Stimulated activated naive B cell treated with anti-CD40 and anti-IgM and Interleukin-4, amounts not matched to agents 10 μg/mL and 1 μg/mL and 100 μg/mL, for 72 hours (primary cell): ENCODE data around the gene TAX1BP1.
A peak's percentile ranks its signal among the peaks of the same experiment; 100 is the strongest.

Experiments used
- ATAC-seq, 2 donors: fragments of 150-1000 bp; cut with Tn5 transposase; replicated peaks; 2 replicates each; pipeline ENCODE4 v1.10.0; 2021; ENCODE audit warnings: moderate library complexity in 1 of 2
- DNase-seq: peaks from one replicate; pipeline ENCODE4 v3.0.0; 2021
- H3K27ac Mint-ChIP-seq: one replicate; pipeline ENCODE4 v1.8.0; 2022; ENCODE audit warnings: mild to moderate bottlenecking, mixed read lengths
- H3K27me3 Mint-ChIP-seq, 2 donors: one replicate each; pipeline ENCODE4 v1.8.0; 2022; ENCODE audit warnings: mixed read lengths in 2 of 2
- H3K36me3 Mint-ChIP-seq, 2 donors: one replicate each; pipeline ENCODE4 v1.8.0; 2022; ENCODE audit warnings: mixed read lengths in 2 of 2, mild to moderate bottlenecking in 1 of 2
- H3K4me1 Mint-ChIP-seq, 2 donors: one replicate each; pipeline ENCODE4 v1.8.0; 2022; ENCODE audit warnings: mixed read lengths in 2 of 2, mild to moderate bottlenecking in 1 of 2
- H3K4me3 Mint-ChIP-seq, 2 donors: one replicate each; pipeline ENCODE4 v1.8.0; 2022; ENCODE audit warnings: mild to moderate bottlenecking in 2 of 2, mixed read lengths in 2 of 2, moderate library complexity in 1 of 2
- H3K9me3 Mint-ChIP-seq, 2 donors: one replicate each; pipeline ENCODE4 v1.8.0; 2022; ENCODE audit warnings: mixed read lengths in 2 of 2, mild to moderate bottlenecking in 1 of 2

The TAX1BP1 gene

GRCh38 chr7:27739909-27740448 is at the start of gene TAX1BP1:
Gene TAX1BP1 (plus strand): TSS chr7:27740162. CDS start chr7:27748525, 8,363 bp downstream.
- Mint-ChIP-seq H3K9me3 (no peaks in the 10 kb centered on the region), H3K4me1 (peaks cover 22 to 23% of the 10 kb centered on the region in 2 donors), H3K36me3 (peaks cover 1 to 5% of the 10 kb centered on the region in 2 donors), H3K4me3 (peak within 1 kb of the TSS; percentile 96 to 97), H3K27ac (peak within 1 kb of the TSS; percentile 99), H3K27me3 (peaks cover 0 to 4% of the 10 kb centered on the region in 2 donors)
- DNase-seq: peak; percentile 90
- peak; percentile 93 to 96 for ATAC-seq

GRCh38 chr7:27690649-27691048 is 49.3 kb upstream of the TAX1BP1 start:
- no peak overlapping the region for H3K27ac Mint-ChIP-seq
- H3K9me3 Mint-ChIP-seq: peaks cover 0 to 5% of the 10 kb centered on the region in 2 donors
- ATAC-seq (no peak), DNase-seq (no peak)
- peaks cover 11 to 14% of the 10 kb centered on the region in 2 donors for H3K27me3 Mint-ChIP-seq
- H3K4me3 Mint-ChIP-seq: no peak overlapping the region
- peaks cover 0 to 6% of the 10 kb centered on the region in 2 donors for H3K4me1 Mint-ChIP-seq
- H3K36me3 Mint-ChIP-seq: peaks cover 5 to 7% of the 10 kb centered on the region in 2 donors

GRCh38 chr7:27693794-27694193 is 46.2 kb upstream of the TAX1BP1 start:
- peaks cover 5 to 18% of the 10 kb centered on the region in 2 donors for H3K4me1 Mint-ChIP-seq
- no peaks in the 10 kb centered on the region for H3K36me3 Mint-ChIP-seq
- H3K9me3 Mint-ChIP-seq: no peaks in the 10 kb centered on the region
- H3K4me3 Mint-ChIP-seq: no peak overlapping the region
- peaks cover 4 to 6% of the 10 kb centered on the region in 2 donors for H3K27me3 Mint-ChIP-seq
- DNase-seq (no peak), ATAC-seq (no peak)
- no peak overlapping the region for H3K27ac Mint-ChIP-seq

GRCh38 chr7:27695096-27695495 is 44.9 kb upstream of the TAX1BP1 start:
- Mint-ChIP-seq H3K27me3 (no peaks in the 10 kb centered on the region), H3K36me3 (no peaks in the 10 kb centered on the region), H3K4me3 (no peak overlapping the region), H3K9me3 (no peaks in the 10 kb centered on the region), H3K4me1 (peaks cover 5 to 12% of the 10 kb centered on the region in 2 donors), H3K27ac (no peak overlapping the region)
- ATAC-seq (no peak), DNase-seq (no peak)

GRCh38 chr7:27697861-27698430 is 42.0 kb upstream of the TAX1BP1 start:
- H3K27ac Mint-ChIP-seq: peak overlapping the region; percentile 11
- DNase-seq (peak; percentile 5), ATAC-seq (peak; percentile 87 to 91)
- H3K4me1 Mint-ChIP-seq: peaks cover 5 to 12% of the 10 kb centered on the region in 2 donors
- no peaks in the 10 kb centered on the region for H3K36me3 Mint-ChIP-seq
- peaks cover 5 to 6% of the 10 kb centered on the region in 2 donors for H3K27me3 Mint-ChIP-seq
- H3K4me3 Mint-ChIP-seq: no peak overlapping the region
- no peaks in the 10 kb centered on the region for H3K9me3 Mint-ChIP-seq

- peaks cover 5 to 6% of the 10 kb centered on the region in 2 donors for H3K27me3 Mint-ChIP-seq
- no peaks in the 10 kb centered on the region for H3K36me3 Mint-ChIP-seq
- DNase-seq (no peak), ATAC-seq (no peak)
- H3K4me3 Mint-ChIP-seq: no peak overlapping the region
- no peak overlapping the region for H3K27ac Mint-ChIP-seq
- peaks cover 5 to 12% of the 10 kb centered on the region in 2 donors for H3K4me1 Mint-ChIP-seq
- H3K9me3 Mint-ChIP-seq: no peaks in the 10 kb centered on the region
Observed at GRCh38 chr7:27699751-27700150, 40.2 kb upstream of the TAX1BP1 start.

- no peaks in the 10 kb centered on the region for H3K9me3 Mint-ChIP-seq
- no peak overlapping the region for H3K4me3 Mint-ChIP-seq
- H3K4me1 Mint-ChIP-seq: peaks cover 5 to 12% of the 10 kb centered on the region in 2 donors
- H3K36me3 Mint-ChIP-seq: no peaks in the 10 kb centered on the region
- ATAC-seq: no peak
- peaks cover 5 to 11% of the 10 kb centered on the region in 2 donors for H3K27me3 Mint-ChIP-seq
- no peak for DNase-seq
- no peak overlapping the region for H3K27ac Mint-ChIP-seq
Observed at GRCh38 chr7:27700501-27700900, 39.5 kb upstream of the TAX1BP1 start.

- Mint-ChIP-seq H3K27ac (no peak overlapping the region), H3K36me3 (no peaks in the 10 kb centered on the region), H3K4me3 (no peak overlapping the region), H3K4me1 (peaks cover 0 to 6% of the 10 kb centered on the region in 2 donors), H3K27me3 (peaks cover 5 to 12% of the 10 kb centered on the region in 2 donors), H3K9me3 (no peaks in the 10 kb centered on the region)
- ATAC-seq (no peak), DNase-seq (no peak)
Observed at GRCh38 chr7:27703181-27703580, 36.8 kb upstream of the TAX1BP1 start.

- DNase-seq: no peak
- H3K27ac Mint-ChIP-seq: no peak overlapping the region
- H3K27me3 Mint-ChIP-seq: peaks cover 5 to 12% of the 10 kb centered on the region in 2 donors
- no peak overlapping the region for H3K4me3 Mint-ChIP-seq
- ATAC-seq: no peak
- H3K9me3 Mint-ChIP-seq: no peaks in the 10 kb centered on the region
- no peaks in the 10 kb centered on the region for H3K4me1 Mint-ChIP-seq
- H3K36me3 Mint-ChIP-seq: no peaks in the 10 kb centered on the region
Observed at GRCh38 chr7:27704422-27705199, 35.4 kb upstream of the TAX1BP1 start.

- H3K27me3 Mint-ChIP-seq: peaks cover 5 to 12% of the 10 kb centered on the region in 2 donors
- H3K9me3 Mint-ChIP-seq: no peaks in the 10 kb centered on the region
- H3K4me1 Mint-ChIP-seq: no peaks in the 10 kb centered on the region
Observed at GRCh38 chr7:27705200-27705594, 34.8 kb upstream of the TAX1BP1 start.

GRCh38 chr7:27708485-27708884 is 31.5 kb upstream of the TAX1BP1 start:
- DNase-seq: no peak
- Mint-ChIP-seq H3K36me3 (peaks cover 0 to 2% of the 10 kb centered on the region in 2 donors), H3K27me3 (peaks cover 0 to 6% of the 10 kb centered on the region in 2 donors)

More at GRCh38 chr7:27705200-27705594, 34.8 kb upstream of the TAX1BP1 start:
- ATAC-seq (no peak), DNase-seq (no peak)
- Mint-ChIP-seq H3K36me3 (no peaks in the 10 kb centered on the region), H3K4me3 (no peak overlapping the region), H3K27ac (no peak overlapping the region)

GRCh38 chr7:27709137-27710075 is 30.6 kb upstream of the TAX1BP1 start:
- Mint-ChIP-seq H3K27ac (no peak overlapping the region), H3K4me3 (no peak overlapping the region), H3K9me3 (peaks cover 5 to 6% of the 10 kb centered on the region in 2 donors), H3K4me1 (peaks cover 2 to 7% of the 10 kb centered on the region in 2 donors), H3K27me3 (peaks cover 0 to 6% of the 10 kb centered on the region in 2 donors), H3K36me3 (peaks cover 0 to 2% of the 10 kb centered on the region in 2 donors)
- DNase-seq: no peak
- ATAC-seq: peak in 1 of 2 donors; percentile 31

More at GRCh38 chr7:27708485-27708884, 31.5 kb upstream of the TAX1BP1 start:
- ATAC-seq: no peak
- Mint-ChIP-seq H3K27ac (no peak overlapping the region), H3K4me3 (no peak overlapping the region), H3K9me3 (peaks cover 5 to 6% of the 10 kb centered on the region in 2 donors), H3K4me1 (peaks cover 2 to 6% of the 10 kb centered on the region in 2 donors)

GRCh38 chr7:27712217-27712616 is 27.7 kb upstream of the TAX1BP1 start:
- no peak for ATAC-seq
- Mint-ChIP-seq H3K4me3 (no peak overlapping the region), H3K36me3 (peaks cover 0 to 2% of the 10 kb centered on the region in 2 donors)

More at GRCh38 chr7:27712217-27712616, 27.7 kb upstream of the TAX1BP1 start:
- Mint-ChIP-seq H3K27ac (no peak overlapping the region), H3K4me1 (peaks cover 2 to 7% of the 10 kb centered on the region in 2 donors), H3K9me3 (peaks cover 5 to 6% of the 10 kb centered on the region in 2 donors), H3K27me3 (peaks cover 0 to 5% of the 10 kb centered on the region in 2 donors)
- no peak for DNase-seq
